Fibroblast of skin of right quadriceps (primary cell): ENCODE data around the gene CDYL2.

ENCODE experiments used
- DNase-seq: peaks from one replicate; pipeline ENCODE4 v3.0.0-alpha.2; 2013

Gene CDYL2

GRCh38 chr16:80619824-80620223 lies 184.6 kb downstream of the CDYL2 start:
- DNase-seq = no peak

GRCh38 chr16:80618862-80619648 lies 185.3 kb downstream of the CDYL2 start:
- no peak for DNase-seq

- DNase-seq = no peak
These were observed 188.0 kb downstream of the CDYL2 start for GRCh38 chr16:80616362-80616761.

GRCh38 chr16:80615735-80616134 lies 188.7 kb downstream of the CDYL2 start:
- no peak for DNase-seq

- peak; percentile 91 for DNase-seq
These were observed 189.3 kb downstream of the CDYL2 start for GRCh38 chr16:80614908-80615671.

- DNase-seq = no peak
These were observed 191.9 kb downstream of the CDYL2 start for GRCh38 chr16:80612461-80613017.

GRCh38 chr16:80611930-80612327 lies 192.5 kb downstream of the CDYL2 start:
- no peak for DNase-seq

- no peak for DNase-seq
These were observed 193.0 kb downstream of the CDYL2 start for GRCh38 chr16:80611171-80611929.

GRCh38 chr16:80610481-80611156 lies 193.8 kb downstream of the CDYL2 start:
- no peak for DNase-seq

- DNase-seq = no peak
These were observed 195.5 kb downstream of the CDYL2 start for GRCh38 chr16:80608946-80609345.

- DNase-seq = no peak
These were observed 197.2 kb downstream of the CDYL2 start for GRCh38 chr16:80607204-80607603.

GRCh38 chr16:80606221-80606766 lies 198.1 kb downstream of the CDYL2 start:
- no peak for DNase-seq

- no peak for DNase-seq
These were observed 199.6 kb downstream of the CDYL2 start for GRCh38 chr16:80604600-80605355.

GRCh38 chr16:80602894-80603293 lies 201.5 kb downstream of the CDYL2 start:
- peak; percentile 31 for DNase-seq

GRCh38 chr16:80601182-80601581 lies 203.2 kb downstream of the CDYL2 start:
- DNase-seq = no peak

- peak; percentile 25 for DNase-seq
These were observed 204.9 kb downstream of the CDYL2 start for GRCh38 chr16:80599466-80599865.

GRCh38 chr16:80596507-80597207 lies 207.7 kb downstream of the CDYL2 start:
- DNase-seq = no peak

- peak; percentile 20 for DNase-seq
These were observed 209.6 kb downstream of the CDYL2 start for GRCh38 chr16:80594756-80595155.

- no peak for DNase-seq
These were observed 212.1 kb downstream of the CDYL2 start for GRCh38 chr16:80592273-80592672.

GRCh38 chr16:80591071-80591915 lies 213.1 kb downstream of the CDYL2 start:
- DNase-seq = no peak
